Measurements from ENCODE around the gene TOMM20L.
"Not testable (repeated sequence)": the region's sequence is repeated elsewhere in the genome, so short reads cannot be mapped to it uniquely, and the experiment has no call there.

The TOMM20L gene

GRCh38 chr14:58416934-58417333 is 21.2 kb downstream of the TOMM20L start:
- not testable (repeated sequence) for H3K14ac ChIP-seq (ENCODE audit: low read length); H4K91ac ChIP-seq (ENCODE audit: low read depth, low read length, poor library complexity); H2BK15ac ChIP-seq (ENCODE audit: low read length); H4K8ac ChIP-seq (ENCODE audit: low read depth, low read length); H3K9ac ChIP-seq (ENCODE audit: low read depth, low read length, poor library complexity); H2AFZ ChIP-seq (ENCODE audit: low read length); H3K4ac ChIP-seq (ENCODE audit: low read length); DNase-seq (ENCODE audit: low spot score); H2BK12ac ChIP-seq (ENCODE audit: low read length); H3K18ac ChIP-seq (ENCODE audit: low read length); H2AK5ac ChIP-seq (ENCODE audit: low read depth, low read length); H3K27ac ChIP-seq (replicated peaks; ENCODE audit: low read length); H3K79me1 ChIP-seq (ENCODE audit: low read depth, low read length); H2BK5ac ChIP-seq (ENCODE audit: low read length); H3K23ac ChIP-seq (ENCODE audit: low read depth, low read length, poor library complexity); H3K4me2 ChIP-seq (ENCODE audit: insufficient read depth, low read length, poor library complexity, severe bottlenecking); H3K4me3 ChIP-seq (ENCODE audit: low read length in 2 of 2); H3K27me3 ChIP-seq (ENCODE audit: control insufficient read depth in 3 of 3, insufficient read depth in 3 of 3, low read depth in 1 of 3, low read length in 3 of 3); H2BK120ac ChIP-seq (ENCODE audit: low read depth, low read length); H3K4me1 ChIP-seq (ENCODE audit: control insufficient read depth in 2 of 2, insufficient read depth in 1 of 2, low read depth in 1 of 2, low read length in 2 of 2)
- H3K9me3 ChIP-seq (replicated peaks in 1 of 2; ENCODE audit: control insufficient read depth in 2 of 2, insufficient read depth in 1 of 2, low read depth in 1 of 2, low read length in 2 of 2): peaks cover 3 to 16% of the 10 kb centered on the region in 2 donors
- peaks cover 12 to 89% of the 10 kb centered on the region in 2 donors for H3K36me3 ChIP-seq (replicated peaks in 1 of 2; ENCODE audit: control insufficient read depth in 2 of 2, insufficient read depth in 2 of 2, low read length in 2 of 2)
- WGBS, 2 donors (ENCODE audit: extremely low coverage in 2 of 2, insufficient read length in 2 of 2, insufficient replicate concordance in 1 of 2): no CpG with 5 or more reads among the region's 1 CpG

GRCh38 chr14:58426670-58427280 is 31.0 kb downstream of the TOMM20L start:
- H3K36me3 ChIP-seq (replicated peaks in 1 of 2; ENCODE audit: control insufficient read depth in 2 of 2, insufficient read depth in 2 of 2, low read length in 2 of 2): peaks cover 3 to 54% of the 10 kb centered on the region in 2 donors
- no peak overlapping the region for H2BK120ac ChIP-seq (ENCODE audit: low read depth, low read length)
- H3K14ac ChIP-seq (ENCODE audit: low read length): no peak overlapping the region
- no peaks in the 10 kb centered on the region for H3K9me3 ChIP-seq (replicated peaks in 1 of 2; ENCODE audit: control insufficient read depth in 2 of 2, insufficient read depth in 1 of 2, low read depth in 1 of 2, low read length in 2 of 2)
- no peak overlapping the region for H2AK5ac ChIP-seq (ENCODE audit: low read depth, low read length)
- H3K4me3 ChIP-seq (ENCODE audit: low read length in 2 of 2): peak overlapping the region; percentile 88 to 93
- H2BK12ac ChIP-seq (ENCODE audit: low read length): no peak overlapping the region
- peak overlapping the region; percentile 82 for H3K9ac ChIP-seq (ENCODE audit: low read depth, low read length, poor library complexity)
- no peak overlapping the region for H3K23ac ChIP-seq (ENCODE audit: low read depth, low read length, poor library complexity)
- H2BK15ac ChIP-seq (ENCODE audit: low read length): no peak overlapping the region
- no peak overlapping the region for H3K4ac ChIP-seq (ENCODE audit: low read length)
- no peak overlapping the region for H2BK5ac ChIP-seq (ENCODE audit: low read length)
- peak; percentile 77 for DNase-seq (ENCODE audit: low spot score)
- no peak overlapping the region for H4K8ac ChIP-seq (ENCODE audit: low read depth, low read length)
- H3K27ac ChIP-seq (replicated peaks; ENCODE audit: low read length): peak overlapping the region; percentile 72
- no peaks in the 10 kb centered on the region for H3K27me3 ChIP-seq (ENCODE audit: control insufficient read depth in 3 of 3, insufficient read depth in 3 of 3, low read depth in 1 of 3, low read length in 3 of 3)
- peak overlapping the region; percentile 90 for H3K4me2 ChIP-seq (ENCODE audit: insufficient read depth, low read length, poor library complexity, severe bottlenecking)
- H3K4me1 ChIP-seq (ENCODE audit: control insufficient read depth in 2 of 2, insufficient read depth in 1 of 2, low read depth in 1 of 2, low read length in 2 of 2): peaks cover 0 to 6% of the 10 kb centered on the region in 2 donors
- H3K18ac ChIP-seq (ENCODE audit: low read length): no peak overlapping the region
- peaks cover 3% of the 10 kb centered on the region for H3K79me1 ChIP-seq (ENCODE audit: low read depth, low read length)
- H4K91ac ChIP-seq (ENCODE audit: low read depth, low read length, poor library complexity): no peak overlapping the region
- WGBS, 2 donors (ENCODE audit: extremely low coverage in 2 of 2, insufficient read length in 2 of 2, insufficient replicate concordance in 1 of 2): no CpG with 5 or more reads among the region's 35 CpGs
- peak overlapping the region; percentile 93 for H2AFZ ChIP-seq (ENCODE audit: low read length)

GRCh38 chr14:58427281-58428117 is 31.8 kb downstream of the TOMM20L start, which contains the start of the genes KIAA0586 and TIMM9:
KIAA0586 (plus strand) TSS chr14:58427719; CDS start chr14:58428265, 546 bp downstream.
TIMM9 (minus strand) TSS chr14:58427531; CDS start chr14:58411945, 15,586 bp downstream.
- Histone ChIP-seq H3K18ac (ENCODE audit: low read length) (no peak within 1 kb of the TSS), H3K4me1 (ENCODE audit: control insufficient read depth in 2 of 2, insufficient read depth in 1 of 2, low read depth in 1 of 2, low read length in 2 of 2) (peaks cover 0 to 6% of the 10 kb centered on the region in 2 donors), H3K9ac (ENCODE audit: low read depth, low read length, poor library complexity) (peak within 1 kb of the TSS; percentile 82), H2BK5ac (ENCODE audit: low read length) (no peak within 1 kb of the TSS), H3K9me3 (replicated peaks in 1 of 2; ENCODE audit: control insufficient read depth in 2 of 2, insufficient read depth in 1 of 2, low read depth in 1 of 2, low read length in 2 of 2) (no peaks in the 10 kb centered on the region), H4K91ac (ENCODE audit: low read depth, low read length, poor library complexity) (no peak within 1 kb of the TSS), H2BK15ac (ENCODE audit: low read length) (no peak within 1 kb of the TSS), H2AK5ac (ENCODE audit: low read depth, low read length) (no peak within 1 kb of the TSS), H4K8ac (ENCODE audit: low read depth, low read length) (no peak within 1 kb of the TSS), H2AFZ (ENCODE audit: low read length) (peak within 1 kb of the TSS; percentile 93), H2BK12ac (ENCODE audit: low read length) (no peak within 1 kb of the TSS), H3K14ac (ENCODE audit: low read length) (no peak within 1 kb of the TSS), H3K27me3 (ENCODE audit: control insufficient read depth in 3 of 3, insufficient read depth in 3 of 3, low read depth in 1 of 3, low read length in 3 of 3) (no peaks in the 10 kb centered on the region), H3K4me2 (ENCODE audit: insufficient read depth, low read length, poor library complexity, severe bottlenecking) (peak within 1 kb of the TSS; percentile 90), H3K4me3 (ENCODE audit: low read length in 2 of 2) (peak within 1 kb of the TSS; percentile 89 to 93), H3K79me1 (ENCODE audit: low read depth, low read length) (peaks cover 3% of the 10 kb centered on the region), H3K23ac (ENCODE audit: low read depth, low read length, poor library complexity) (no peak within 1 kb of the TSS), H2BK120ac (ENCODE audit: low read depth, low read length) (no peak within 1 kb of the TSS), H3K4ac (ENCODE audit: low read length) (no peak within 1 kb of the TSS), H3K27ac (replicated peaks; ENCODE audit: low read length) (peak within 1 kb of the TSS; percentile 74), H3K36me3 (replicated peaks in 1 of 2; ENCODE audit: control insufficient read depth in 2 of 2, insufficient read depth in 2 of 2, low read length in 2 of 2) (peaks cover 3 to 54% of the 10 kb centered on the region in 2 donors)
- no CpG with 5 or more reads among the region's 33 CpGs for WGBS, 2 donors (ENCODE audit: extremely low coverage in 2 of 2, insufficient read length in 2 of 2, insufficient replicate concordance in 1 of 2)
- DNase-seq (ENCODE audit: low spot score): peak; percentile 98

GRCh38 chr14:58428118-58428683 is 32.5 kb downstream of the TOMM20L start:
- Histone ChIP-seq H3K27ac (replicated peaks; ENCODE audit: low read length) (no peak overlapping the region), H3K4me2 (ENCODE audit: insufficient read depth, low read length, poor library complexity, severe bottlenecking) (peak overlapping the region; percentile 35), H3K4me1 (ENCODE audit: control insufficient read depth in 2 of 2, insufficient read depth in 1 of 2, low read depth in 1 of 2, low read length in 2 of 2) (peaks cover 0 to 6% of the 10 kb centered on the region in 2 donors), H3K18ac (ENCODE audit: low read length) (no peak overlapping the region), H4K8ac (ENCODE audit: low read depth, low read length) (no peak overlapping the region), H3K23ac (ENCODE audit: low read depth, low read length, poor library complexity) (no peak overlapping the region), H4K91ac (ENCODE audit: low read depth, low read length, poor library complexity) (no peak overlapping the region), H2BK12ac (ENCODE audit: low read length) (no peak overlapping the region), H3K4ac (ENCODE audit: low read length) (no peak overlapping the region), H2BK120ac (ENCODE audit: low read depth, low read length) (no peak overlapping the region), H2BK5ac (ENCODE audit: low read length) (no peak overlapping the region), H2AK5ac (ENCODE audit: low read depth, low read length) (no peak overlapping the region), H2BK15ac (ENCODE audit: low read length) (no peak overlapping the region), H3K4me3 (ENCODE audit: low read length in 2 of 2) (peak overlapping the region; percentile 89 to 93), H3K9me3 (replicated peaks in 1 of 2; ENCODE audit: control insufficient read depth in 2 of 2, insufficient read depth in 1 of 2, low read depth in 1 of 2, low read length in 2 of 2) (no peaks in the 10 kb centered on the region), H3K36me3 (replicated peaks in 1 of 2; ENCODE audit: control insufficient read depth in 2 of 2, insufficient read depth in 2 of 2, low read length in 2 of 2) (peaks cover 3 to 54% of the 10 kb centered on the region in 2 donors), H2AFZ (ENCODE audit: low read length) (peak overlapping the region; percentile 93), H3K14ac (ENCODE audit: low read length) (no peak overlapping the region), H3K79me1 (ENCODE audit: low read depth, low read length) (peaks cover 3% of the 10 kb centered on the region), H3K9ac (ENCODE audit: low read depth, low read length, poor library complexity) (no peak overlapping the region), H3K27me3 (ENCODE audit: control insufficient read depth in 3 of 3, insufficient read depth in 3 of 3, low read depth in 1 of 3, low read length in 3 of 3) (no peaks in the 10 kb centered on the region)
- no CpG with 5 or more reads among the region's 10 CpGs for WGBS, 2 donors (ENCODE audit: extremely low coverage in 2 of 2, insufficient read length in 2 of 2, insufficient replicate concordance in 1 of 2)
- DNase-seq (ENCODE audit: low spot score): peak; percentile 23

Data from neuronal stem cell (in vitro differentiated cells).